NCI-H2029 (cell line): ENCODE results near the gene CTAGE6.
"Not testable (repeated sequence)": the region's sequence is repeated elsewhere in the genome, so short reads cannot be mapped to it uniquely, and the experiment has no call there.

Experiments used
- DNase-seq: peaks from one replicate; lab custom pipeline; 2025; lab: John Stamatoyannopoulos, UW

CTAGE6 gene

DNA sequence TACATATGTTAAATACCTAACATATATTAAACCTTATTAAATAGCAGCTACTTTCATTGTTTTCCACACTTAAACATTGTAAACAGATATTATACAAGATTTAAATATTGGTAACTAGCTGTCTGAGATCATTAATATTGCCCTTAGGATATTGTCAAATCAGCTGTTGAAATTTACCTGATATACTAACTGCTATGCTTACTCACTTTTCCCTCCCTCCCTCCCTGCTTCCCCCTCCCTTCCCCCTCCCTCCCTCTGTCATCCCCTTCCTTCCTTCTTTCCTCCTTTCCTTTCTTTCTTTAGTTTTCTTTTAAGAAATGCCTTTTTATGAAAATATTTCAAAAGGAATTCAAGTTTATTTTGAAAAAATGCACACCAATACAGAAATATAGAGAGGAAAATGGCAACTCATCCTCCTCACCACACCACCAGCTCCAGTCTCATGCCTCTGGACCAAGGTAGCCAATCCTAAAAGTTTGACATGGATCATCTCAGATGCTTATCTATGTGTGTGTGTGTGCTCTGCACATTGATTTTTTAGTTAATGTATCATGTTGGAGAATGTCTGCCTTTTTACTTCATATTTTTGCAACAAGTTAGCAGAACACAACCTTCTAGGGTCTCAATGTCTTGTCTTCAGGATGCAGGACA lies 41.8 kb downstream of the CTAGE6 start:
- not testable (repeated sequence) for DNase-seq

GRCh38 chr7:143714581-143715454 lies 42.7 kb downstream of the CTAGE6 start:
- DNase-seq = not testable (repeated sequence)

- DNase-seq = not testable (repeated sequence)
Measured at GRCh38 chr7:143712381-143712780, 45.1 kb downstream of the CTAGE6 start.

- DNase-seq = not testable (repeated sequence)
Measured at GRCh38 chr7:143711727-143712324, 45.7 kb downstream of the CTAGE6 start.

DNA sequence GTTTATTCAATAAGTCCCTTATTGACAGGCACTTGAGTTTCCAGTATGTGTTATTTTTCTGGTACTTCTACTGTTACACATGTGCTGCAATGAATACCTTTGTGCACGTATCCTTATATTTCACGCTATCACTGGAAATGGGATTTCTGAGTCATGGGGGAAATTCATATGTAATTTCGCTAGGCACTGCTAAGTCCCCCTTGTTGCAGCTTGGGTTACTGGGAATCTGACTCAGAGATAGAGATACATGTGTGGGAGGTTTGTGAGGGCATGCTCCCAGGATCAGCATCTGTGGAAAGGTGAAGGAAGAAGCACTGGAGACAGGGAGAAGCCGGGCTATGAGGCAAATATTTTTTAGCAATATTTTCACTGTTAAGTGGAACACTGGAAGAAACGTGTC lies 47.6 kb downstream of the CTAGE6 start:
- not testable (repeated sequence) for DNase-seq
